AG04450 (cell line): Measurements from ENCODE around the gene RANBP9. TPM values are rescaled to one million over a fixed set of nuclear protein-coding genes. Genes with fewer than 3 reads are reported as not detected.

Experiments
- CTCF ChIA-PET: fragments of 300-600, 350-600 bp; formaldehyde crosslinking; extraction: SDS; loops from one replicate; lab custom pipeline; 2022; ENCODE audit warnings: antibody characterized with exemption, inconsistent platforms; lab: Charles Lee
- POLR2A ChIA-PET: fragments of 350-600 bp; formaldehyde crosslinking; extraction: SDS; loops from one replicate; lab custom pipeline; 2021; ENCODE audit warnings: antibody characterized with exemption, inconsistent platforms; lab: Yijun Ruan, JAX
- DNase-seq: peaks from one replicate; pipeline ENCODE4 v3.0.0-alpha.2; 2011; ENCODE audit warnings: low read depth, low spot score
- H3K27ac ChIP-seq: one replicate; pipeline ENCODE4 v1.5.1; 2012; ENCODE audit warnings: low read depth, low read length, control low read depth
- H3K27me3 ChIP-seq: one replicate; pipeline ENCODE4 v1.6.0; 2012; ENCODE audit warnings: low read length; ENCODE audit not compliant: control insufficient read depth, insufficient read depth
- H3K4me3 ChIP-seq: 2 replicates; pipeline ENCODE4 v1.5.1; 2011; ENCODE audit warnings: mild to moderate bottlenecking, low read depth, low read length, control low read depth
- H3K9me3 ChIP-seq: 2 replicates; pipeline ENCODE4 v1.5.1; 2012; ENCODE audit warnings: low read length; ENCODE audit not compliant: control insufficient read depth, insufficient read depth
- polyA plus RNA-seq: library from polyadenylated mRNA; depleted of rRNA; stranded (reverse); fragments of >200 nt; gene quantifications from 2 replicates; pipeline ENCODE4 v1.2.3, GENCODE V29; 2011; rRNA removed
- TF ChIP-seq, protein P1 (sequence below): IDR thresholded peaks from 2 replicates; pipeline ENCODE4 v1.5.1; 2011; ENCODE audit warnings: low read depth, low read length, control low read depth, inconsistent platforms

RANBP9 gene
- polyA plus RNA-seq, 1 experiment, result 37.7 TPM

DNA sequence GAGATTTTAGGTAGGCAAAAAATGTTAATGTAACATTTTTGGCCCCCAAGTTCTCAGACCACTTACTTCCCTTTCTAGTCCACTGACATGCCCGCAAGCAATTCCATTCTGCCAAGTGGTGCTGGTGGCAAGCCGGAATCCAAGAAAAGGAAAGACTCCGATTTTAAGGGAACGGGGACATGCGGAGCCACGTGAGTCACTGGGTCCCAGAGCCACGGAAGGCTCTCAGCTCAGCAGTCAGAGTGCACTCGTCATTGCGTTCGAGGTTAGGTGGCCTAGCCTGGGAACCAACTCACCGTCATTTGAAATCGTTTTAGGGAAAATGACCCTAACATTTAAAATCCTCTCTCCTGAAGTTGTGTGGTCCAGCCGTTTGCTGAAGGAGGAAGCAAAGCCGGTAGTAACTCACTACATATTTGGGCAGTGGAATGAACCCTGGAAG lies 137.9 kb downstream of the RANBP9 start:
- ChIA-PET POLR2A (interaction anchor here (1.0 to 2.4 kb wide), 3 partner anchors 42 to 271 kb away, joined by 3 to 30 read pairs (median 9); partner anchors contain the start of gene NOL7), CTCF (interaction anchor here (0.6 to 3.3 kb wide), 7 partner anchors 11 to 262 kb away, joined by 3 to 37 read pairs (median 5); partner anchors contain the start of gene NOL7)
- DNase-seq, result no peak
- Histone ChIP-seq H3K9me3 (no peaks in the 10 kb centered on the region), H3K4me3 (peak overlapping the region; percentile 81), H3K27me3 (peaks cover 1% of the 10 kb centered on the region), H3K27ac (no peak overlapping the region)
- TF ChIP-seq, protein P1, sequence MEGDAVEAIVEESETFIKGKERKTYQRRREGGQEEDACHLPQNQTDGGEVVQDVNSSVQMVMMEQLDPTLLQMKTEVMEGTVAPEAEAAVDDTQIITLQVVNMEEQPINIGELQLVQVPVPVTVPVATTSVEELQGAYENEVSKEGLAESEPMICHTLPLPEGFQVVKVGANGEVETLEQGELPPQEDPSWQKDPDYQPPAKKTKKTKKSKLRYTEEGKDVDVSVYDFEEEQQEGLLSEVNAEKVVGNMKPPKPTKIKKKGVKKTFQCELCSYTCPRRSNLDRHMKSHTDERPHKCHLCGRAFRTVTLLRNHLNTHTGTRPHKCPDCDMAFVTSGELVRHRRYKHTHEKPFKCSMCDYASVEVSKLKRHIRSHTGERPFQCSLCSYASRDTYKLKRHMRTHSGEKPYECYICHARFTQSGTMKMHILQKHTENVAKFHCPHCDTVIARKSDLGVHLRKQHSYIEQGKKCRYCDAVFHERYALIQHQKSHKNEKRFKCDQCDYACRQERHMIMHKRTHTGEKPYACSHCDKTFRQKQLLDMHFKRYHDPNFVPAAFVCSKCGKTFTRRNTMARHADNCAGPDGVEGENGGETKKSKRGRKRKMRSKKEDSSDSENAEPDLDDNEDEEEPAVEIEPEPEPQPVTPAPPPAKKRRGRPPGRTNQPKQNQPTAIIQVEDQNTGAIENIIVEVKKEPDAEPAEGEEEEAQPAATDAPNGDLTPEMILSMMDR, result no peak

DNA sequence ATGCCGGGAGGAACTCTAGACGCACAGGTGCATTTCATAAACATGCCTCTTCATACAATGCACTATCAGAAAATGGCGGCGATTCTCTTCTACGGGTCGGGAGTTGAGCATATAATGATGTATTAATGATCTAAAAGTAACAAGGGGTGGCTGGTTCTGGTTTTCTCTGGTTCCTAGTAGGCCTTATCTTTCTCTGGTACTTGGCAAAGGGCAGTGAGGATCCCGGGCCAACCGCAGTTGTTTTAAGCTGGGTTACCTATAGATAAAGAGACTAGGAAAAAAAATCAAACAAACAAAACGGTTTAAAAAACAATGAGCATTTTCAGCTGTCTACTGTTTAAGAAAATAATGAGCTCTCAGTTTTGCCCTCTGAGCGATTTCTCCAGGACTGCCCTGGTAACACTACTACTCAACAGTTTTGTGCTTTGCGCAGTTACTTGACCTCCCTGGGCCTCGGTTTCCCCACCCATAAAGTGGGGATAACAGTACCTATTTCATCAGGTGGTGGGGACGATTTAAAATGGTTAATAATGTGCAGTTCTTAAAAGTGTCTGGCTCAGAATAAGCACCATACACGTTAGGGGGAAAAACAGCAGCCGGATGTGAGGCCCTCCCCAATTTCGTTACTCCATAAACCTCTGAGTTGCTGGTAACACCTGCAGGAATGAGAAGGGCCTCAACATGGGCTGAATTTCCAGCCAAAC lies 138.5 kb downstream of the RANBP9 start:
- TF ChIP-seq, protein P1, result no peak

DNA sequence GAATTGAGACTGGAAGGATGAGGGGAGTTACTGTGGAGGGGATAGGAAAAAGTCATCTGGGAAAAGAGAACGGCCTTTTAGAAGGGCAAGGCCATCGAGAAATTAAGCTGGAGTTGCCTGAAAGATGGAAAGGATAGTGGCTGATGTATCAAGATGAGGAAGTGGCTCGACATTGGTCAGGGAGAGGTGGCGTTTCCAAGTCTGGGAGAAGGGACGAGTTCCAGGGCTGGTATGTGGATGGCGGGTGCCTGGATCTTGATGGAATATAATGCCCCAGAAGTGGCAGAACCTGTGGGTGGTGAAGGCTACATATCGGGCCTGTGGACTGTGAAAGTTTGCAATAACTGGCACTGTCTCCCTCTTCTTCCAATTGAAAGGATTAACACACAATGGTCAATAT lies 139.4 kb downstream of the RANBP9 start:
- Histone ChIP-seq H3K4me3 (no peak overlapping the region), H3K27me3 (peaks cover 4% of the 10 kb centered on the region), H3K27ac (no peak overlapping the region), H3K9me3 (no peaks in the 10 kb centered on the region)
- no peak for DNase-seq
- ChIA-PET CTCF (interaction anchor here (1.0 to 1.3 kb wide), 3 partner anchors 43 to 336 kb away, joined by 3 to 5 read pairs (median 3); partner anchors contain the start of genes NOL7 and TBC1D7), POLR2A (no interaction called here)
- TF ChIP-seq, protein P1, result no peak

More for the DNA sequence above, 138.5 kb downstream of the RANBP9 start:
- CTCF ChIA-PET, result interaction anchor here (0.6 to 3.3 kb wide), 6 partner anchors 10 to 335 kb away, joined by 3 to 34 read pairs (median 5); no protein-coding TSS in a partner anchor
- peaks cover 4% of the 10 kb centered on the region for H3K27me3 ChIP-seq
- H3K4me3 ChIP-seq, result peak overlapping the region; percentile 81
- H3K9me3 ChIP-seq, result no peaks in the 10 kb centered on the region
- DNase-seq, result no peak
- POLR2A ChIA-PET, result no interaction called here
- H3K27ac ChIP-seq, result no peak overlapping the region

Other genes starting within 250 kb of the RANBP9 start
- 2.7 and 3.0 TPM in 2 replicates for gene GFOD1, start 224.2 kb downstream of the RANBP9 start, polyA plus RNA-seq
- 5.3 and 5.4 TPM in 2 replicates for gene SIRT5, start 137.2 kb downstream of the RANBP9 start, polyA plus RNA-seq
- 31.3 and 46.6 TPM in 2 replicates for gene NOL7, start 96.5 kb downstream of the RANBP9 start, polyA plus RNA-seq
- 7.8 and 9.5 TPM in 2 replicates for gene MCUR1, start 102.7 kb upstream of the RANBP9 start, polyA plus RNA-seq
- 11.9 and 12.4 TPM in 2 replicates for gene RNF182, start 213.1 kb upstream of the RANBP9 start, polyA plus RNA-seq